Measurements from ENCODE around the gene CFAP100.
A peak's percentile ranks its signal among the peaks of the same experiment; 100 is the strongest.

The CFAP100 gene

GRCh38 chr3:126424039-126424717 is 29.5 kb downstream of the CFAP100 start:
- no peak for DNase-seq

- no peak for DNase-seq
These were observed 30.0 kb downstream of the CFAP100 start for GRCh38 chr3:126424751-126425150.

GRCh38 chr3:126431103-126431534 is 36.4 kb downstream of the CFAP100 start:
- no peak for DNase-seq

- DNase-seq = no peak
These were observed 37.8 kb downstream of the CFAP100 start for GRCh38 chr3:126432361-126433104.

- DNase-seq = no peak
These were observed 38.4 kb downstream of the CFAP100 start for GRCh38 chr3:126433105-126433430.

GRCh38 chr3:126433496-126434263 is 39.0 kb downstream of the CFAP100 start:
- peak in 1 of 2 experiments; percentile 14 for DNase-seq

GRCh38 chr3:126434264-126434590 is 39.5 kb downstream of the CFAP100 start:
- DNase-seq = peak in 1 of 2 experiments; percentile 7

- DNase-seq = peak; percentile 0 to 11
These were observed 40.3 kb downstream of the CFAP100 start for GRCh38 chr3:126434931-126435411.

- DNase-seq = peak; percentile 10
These were observed 41.0 kb downstream of the CFAP100 start for GRCh38 chr3:126435456-126436315.

- DNase-seq = peak in 1 of 2 experiments; percentile 2
These were observed 42.4 kb downstream of the CFAP100 start for GRCh38 chr3:126436826-126437717.

GRCh38 chr3:126438186-126438585 is 43.5 kb downstream of the CFAP100 start:
- DNase-seq = no peak

- peak in 1 of 2 experiments; percentile 7 for DNase-seq
These were observed 44.0 kb downstream of the CFAP100 start for GRCh38 chr3:126438746-126439145.

GRCh38 chr3:126439346-126439967 is 44.7 kb downstream of the CFAP100 start:
- peak in 1 of 2 experiments; percentile 6 for DNase-seq

- DNase-seq = peak in 1 of 2 experiments; percentile 6
These were observed 45.4 kb downstream of the CFAP100 start for GRCh38 chr3:126439968-126440708.

GRCh38 chr3:126440709-126440995 is 45.9 kb downstream of the CFAP100 start:
- DNase-seq = peak in 1 of 2 experiments; percentile 11

GRCh38 chr3:126441256-126441880 is 46.7 kb downstream of the CFAP100 start:
- peak in 1 of 2 experiments; percentile 11 for DNase-seq

- peak in 1 of 2 experiments; percentile 7 for DNase-seq
These were observed 47.6 kb downstream of the CFAP100 start for GRCh38 chr3:126442094-126442855.

GRCh38 chr3:126442856-126443242 is 48.1 kb downstream of the CFAP100 start:
- peak in 1 of 2 experiments; percentile 5 for DNase-seq

GRCh38 chr3:126445506-126445905 is 50.8 kb downstream of the CFAP100 start:
- DNase-seq = no peak
